PC-9 (cell line): ENCODE measurements around the gene HNRNPLL.

Source experiments
- CTCF ChIP-seq: fragments of 200-600 bp; sonication (generic); conservative IDR thresholded peaks from 2 replicates; pipeline ENCODE4 v1.6.1; 2017; ENCODE audit warnings: mixed run types, antibody characterized with exemption, mild to moderate bottlenecking, moderate library complexity
- EZH2 ChIP-seq: fragments of 200-600 bp; sonication (generic); IDR thresholded peaks from 2 replicates; pipeline ENCODE4 v1.8.0; 2017; ENCODE audit warnings: antibody characterized with exemption, low read depth

GRCh38 chr2:38552259-38552658 is 50.5 kb downstream of the HNRNPLL start:
- no peak for TF ChIP-seq CTCF
- TF ChIP-seq EZH2, result no peak
